IPS-15b (cell line): Measurements from ENCODE around the gene PARVA.

Source experiments
- H3K27me3 ChIP-seq: one replicate; pipeline ENCODE4 v1.6.1; 2013; ENCODE audit warnings: low read length; ENCODE audit not compliant: control insufficient read depth, insufficient read depth
- H3K36me3 ChIP-seq: one replicate; pipeline ENCODE4 v1.6.1; 2013; ENCODE audit warnings: low read length; ENCODE audit not compliant: control insufficient read depth, insufficient read depth
- H3K4me1 ChIP-seq: one replicate; pipeline ENCODE4 v1.6.1; 2013; ENCODE audit warnings: mild to moderate bottlenecking, low read length; ENCODE audit not compliant: control insufficient read depth, insufficient read depth
- H3K4me3 ChIP-seq: one replicate; pipeline ENCODE4 v1.5.1; 2013; ENCODE audit warnings: low read depth, low read length
- H3K9ac ChIP-seq: one replicate; pipeline ENCODE4 v1.6.1; 2013; ENCODE audit warnings: low read depth, mild to moderate bottlenecking, low read length
- H3K9me3 ChIP-seq: one replicate; pipeline ENCODE4 v1.6.1; 2013; ENCODE audit warnings: mild to moderate bottlenecking, low read length; ENCODE audit not compliant: control insufficient read depth, insufficient read depth

The PARVA gene

GRCh38 chr11:12581416-12581815 is 204.0 kb downstream of the PARVA start:
- Histone ChIP-seq H3K36me3 (no peaks in the 10 kb centered on the region), H3K9ac (no peak overlapping the region), H3K4me1 (no peaks in the 10 kb centered on the region), H3K9me3 (no peaks in the 10 kb centered on the region), H3K4me3 (no peak overlapping the region), H3K27me3 (no peaks in the 10 kb centered on the region)

- no peak overlapping the region for H3K9ac ChIP-seq
- no peaks in the 10 kb centered on the region for H3K36me3 ChIP-seq
- no peaks in the 10 kb centered on the region for H3K9me3 ChIP-seq
- H3K27me3 ChIP-seq, result no peaks in the 10 kb centered on the region
- no peak overlapping the region for H3K4me3 ChIP-seq
- no peaks in the 10 kb centered on the region for H3K4me1 ChIP-seq
Measured at GRCh38 chr11:12581923-12582322, 204.6 kb downstream of the PARVA start.
